GM18870 (cell line): ENCODE data around the gene ACSM5.
"Not testable (repeated sequence)": the region's sequence is repeated elsewhere in the genome, so short reads cannot be mapped to it uniquely, and the experiment has no call there.

Experiments used
- ATAC-seq: cut with Tn5 transposase; IDR thresholded peaks from one replicate; pipeline ENCODE4 v1.9.1; 2021; ENCODE audit warnings: moderate library complexity; ENCODE audit not compliant: unreplicated experiment

ACSM5 gene

DNA sequence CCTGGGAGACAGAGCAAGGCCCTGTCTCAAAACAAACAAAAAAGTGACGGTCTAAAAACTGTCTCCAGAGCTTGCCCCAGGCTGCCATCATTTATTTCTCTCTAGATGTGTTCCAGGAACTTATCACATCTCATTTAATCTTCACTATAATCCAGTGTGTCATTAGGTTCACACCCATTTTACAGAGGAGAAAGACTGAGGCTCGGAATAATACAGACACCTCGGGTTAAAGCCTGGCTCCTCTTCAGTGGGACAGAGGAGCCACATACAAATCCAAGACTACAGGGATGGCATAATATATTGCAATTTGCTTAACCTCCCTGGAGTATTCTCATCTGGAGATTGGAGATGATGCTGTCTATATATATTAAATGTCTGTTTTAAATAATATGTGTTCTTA lies 10.7 kb upstream of the ACSM5 start:
- ATAC-seq = no peak

DNA sequence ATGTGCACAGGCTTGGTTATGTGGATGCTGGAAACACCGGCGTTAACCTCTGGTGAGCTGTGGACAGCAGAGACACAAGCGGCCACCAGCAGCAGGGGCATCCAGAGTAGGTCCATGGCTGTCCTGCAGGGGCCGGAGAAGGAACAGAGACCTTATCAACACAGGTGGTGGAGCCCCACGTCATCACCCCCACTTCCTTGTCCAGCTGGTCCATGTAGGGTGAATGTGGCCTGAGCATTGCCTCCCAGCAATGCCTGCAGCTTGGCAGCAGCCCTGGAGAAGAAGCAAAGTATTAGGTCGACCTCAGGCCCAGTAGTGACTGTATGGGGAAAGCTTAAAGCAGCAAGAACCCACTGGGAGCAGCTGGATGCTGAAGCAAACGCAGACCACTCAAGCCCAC lies 10.1 kb upstream of the ACSM5 start:
- ATAC-seq = no peak

DNA sequence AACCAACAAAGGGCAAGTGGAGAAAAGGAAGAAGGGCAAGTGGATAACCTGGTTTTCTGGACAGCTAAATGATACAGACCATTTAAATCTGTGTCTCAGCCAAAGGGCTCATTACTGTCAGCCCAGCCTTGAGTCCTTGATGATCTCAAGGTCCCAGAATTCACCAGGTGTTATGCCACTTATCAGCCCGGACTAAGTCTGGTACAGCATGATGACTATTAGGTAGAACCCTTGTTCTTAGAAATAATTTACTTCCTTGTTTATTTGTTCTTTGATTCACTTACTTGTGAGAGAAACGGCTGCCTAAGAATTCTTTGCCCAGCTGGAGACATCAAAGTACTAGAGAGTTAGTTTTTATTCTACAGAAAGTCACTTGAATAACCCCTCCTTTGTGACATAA lies 8.3 kb upstream of the ACSM5 start:
- no peak for ATAC-seq

DNA sequence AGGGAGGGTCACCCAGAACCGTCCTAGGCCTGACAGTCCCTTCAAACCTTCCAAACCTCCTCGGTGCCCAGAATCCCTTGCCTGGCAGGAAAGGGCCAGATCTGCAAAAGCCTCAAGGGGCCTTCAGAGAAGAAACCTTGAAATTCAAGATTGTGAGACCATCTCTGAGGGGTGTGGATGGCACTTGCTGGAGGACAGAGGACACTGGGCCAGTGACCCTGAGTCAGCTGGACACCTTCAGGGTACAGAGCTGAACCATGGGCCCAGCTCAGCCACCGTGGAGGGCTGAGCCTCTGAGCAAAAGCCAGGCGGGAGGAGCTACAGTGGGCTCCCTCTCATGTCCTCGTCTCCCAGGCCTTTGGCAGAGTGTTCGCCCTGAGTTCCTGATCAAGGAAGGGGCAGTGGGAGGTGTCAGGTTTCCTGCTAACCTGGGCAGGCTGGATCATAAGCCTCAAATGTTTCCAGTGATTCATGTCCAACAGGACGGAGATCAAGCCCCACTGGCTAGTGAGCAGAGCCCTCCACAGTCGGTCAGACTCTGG lies 7.8 kb upstream of the ACSM5 start:
- ATAC-seq = no peak

- no peak for ATAC-seq
Measured at GRCh38 chr16:20402651-20403050, 6.7 kb upstream of the ACSM5 start.

GRCh38 chr16:20404637-20405036 lies 4.7 kb upstream of the ACSM5 start, which contains the start of gene PDILT:
PDILT (minus strand) TSS chr16:20404737; CDS start chr16:20399300, 5,437 bp downstream.
- ATAC-seq = no peak

GRCh38 chr16:20410121-20410723 lies 888 bp downstream of the ACSM5 start:
- no peak for ATAC-seq

- ATAC-seq = no peak
Measured at GRCh38 chr16:20411055-20411454, 1.7 kb downstream of the ACSM5 start.

GRCh38 chr16:20415541-20415940 lies 6.2 kb downstream of the ACSM5 start:
- ATAC-seq = no peak

DNA sequence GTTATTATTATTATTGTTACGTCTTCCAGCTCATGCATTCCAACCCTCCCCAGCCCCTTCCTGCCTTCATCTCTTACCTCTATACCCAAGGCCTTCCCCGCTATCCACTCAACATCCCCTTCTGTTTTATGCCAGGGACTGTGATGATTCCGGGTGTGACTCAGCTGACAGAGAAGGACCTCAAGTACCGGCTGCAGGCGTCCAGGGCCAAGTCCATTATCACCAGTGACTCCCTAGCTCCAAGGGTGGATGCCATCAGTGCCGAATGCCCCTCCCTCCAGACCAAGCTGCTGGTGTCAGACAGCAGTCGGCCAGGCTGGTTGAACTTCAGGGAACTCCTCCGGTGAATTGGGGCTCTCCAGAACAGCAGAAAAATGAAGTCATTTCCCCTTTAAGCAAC lies 9.8 kb downstream of the ACSM5 start:
- not testable (repeated sequence) for ATAC-seq

GRCh38 chr16:20421748-20422147 lies 12.4 kb downstream of the ACSM5 start:
- ATAC-seq = not testable (repeated sequence)

DNA sequence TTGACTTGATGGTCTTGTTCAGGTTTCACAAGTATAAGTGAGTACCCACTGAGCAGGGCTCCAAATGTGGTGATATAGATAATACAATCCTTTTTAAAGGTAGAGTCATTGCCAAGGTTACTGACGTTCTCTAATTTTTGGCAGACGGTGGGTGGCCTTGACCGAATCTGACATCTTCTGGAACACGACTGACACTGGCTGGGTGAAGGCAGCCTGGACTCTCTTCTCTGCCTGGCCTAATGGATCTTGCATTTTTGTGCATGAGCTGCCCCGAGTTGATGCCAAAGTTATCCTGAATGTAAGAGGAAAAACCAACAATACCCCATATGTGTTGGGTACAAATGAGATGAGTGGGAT lies 14.4 kb downstream of the ACSM5 start:
- not testable (repeated sequence) for ATAC-seq

GRCh38 chr16:20424129-20424866 lies 15.0 kb downstream of the ACSM5 start:
- no peak for ATAC-seq

GRCh38 chr16:20427401-20427797 lies 18.1 kb downstream of the ACSM5 start:
- ATAC-seq = not testable (repeated sequence)

DNA sequence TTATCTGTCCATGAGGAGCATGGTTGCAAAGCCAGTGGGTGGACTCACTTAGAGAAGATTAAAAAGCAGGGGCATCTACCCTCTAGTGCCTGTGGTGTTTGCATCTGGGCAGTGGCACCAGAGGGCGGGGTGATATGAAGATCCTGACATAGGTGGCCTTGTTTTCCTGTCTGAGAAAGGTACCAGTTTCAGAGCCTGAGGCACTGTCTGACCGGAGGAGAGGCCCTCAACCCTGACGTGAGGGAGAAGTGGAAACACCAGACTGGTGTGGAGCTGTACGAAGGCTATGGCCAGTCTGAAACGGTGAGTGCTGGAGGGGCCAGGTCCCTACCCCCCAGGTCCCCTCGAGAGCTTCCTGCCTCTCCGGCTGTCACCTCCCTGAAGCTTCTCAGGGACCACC lies 20.2 kb downstream of the ACSM5 start:
- not testable (repeated sequence) for ATAC-seq

GRCh38 chr16:20430480-20430879 lies 21.1 kb downstream of the ACSM5 start:
- not testable (repeated sequence) for ATAC-seq

GRCh38 chr16:20430948-20431347 lies 21.6 kb downstream of the ACSM5 start:
- ATAC-seq = no peak

GRCh38 chr16:20438950-20439349 lies 29.6 kb downstream of the ACSM5 start:
- not testable (repeated sequence) for ATAC-seq

GRCh38 chr16:20439820-20440231 lies 30.5 kb downstream of the ACSM5 start:
- ATAC-seq = not testable (repeated sequence)

DNA sequence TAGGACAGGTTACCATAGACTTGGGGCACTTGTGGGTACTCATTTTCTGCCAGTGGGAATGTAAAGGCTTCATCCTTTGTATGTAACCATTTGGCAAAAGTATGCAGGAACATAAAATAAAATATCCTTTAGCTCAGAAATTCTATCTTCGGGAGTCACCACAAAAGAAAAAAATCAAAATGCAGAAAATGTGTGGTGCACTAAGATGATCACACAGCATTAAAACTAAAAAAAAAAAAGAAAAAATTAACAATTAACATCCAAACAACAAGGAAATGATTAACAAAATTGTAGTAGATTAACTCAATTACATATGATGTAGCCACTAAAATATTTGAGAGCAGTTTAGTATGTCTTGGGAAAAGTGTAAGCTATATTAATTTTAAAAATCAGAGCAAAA lies 31.4 kb downstream of the ACSM5 start:
- not testable (repeated sequence) for ATAC-seq

GRCh38 chr16:20441191-20441590 lies 31.9 kb downstream of the ACSM5 start:
- no peak for ATAC-seq

GRCh38 chr16:20441859-20442258 lies 32.5 kb downstream of the ACSM5 start:
- ATAC-seq = not testable (repeated sequence)
